OCI-LY1 (cell line): ENCODE measurements around the gene DPP6.

Experiments
- H2AFZ ChIP-seq: fragments of 200-600 bp; sonication (generic), shearing (Covaris generic); 2 replicates; pipeline ENCODE4 v1.6.0; 2014; ENCODE audit warnings: antibody characterized with exemption, mild to moderate bottlenecking, low read length
- H3F3A ChIP-seq: fragments of 200-600 bp; sonication (generic), shearing (Covaris generic); 2 replicates; pipeline ENCODE4 v1.6.0; 2014; ENCODE audit warnings: mild to moderate bottlenecking, antibody characterized with exemption, low read length, moderate library complexity; ENCODE audit not compliant: insufficient read depth
- H3K27ac ChIP-seq: fragments of 200-600 bp; sonication (generic); 2 replicates; pipeline ENCODE4 v1.5.1; 2014; ENCODE audit warnings: low read length, mixed run types, mild to moderate bottlenecking, low read depth; ENCODE audit not compliant: poor library complexity, severe bottlenecking
- H3K27me3 ChIP-seq: fragments of 200-600 bp; sonication (generic); 2 replicates; pipeline ENCODE4 v1.6.0; 2014; ENCODE audit warnings: antibody characterized with exemption, mild to moderate bottlenecking, low read length, moderate library complexity; ENCODE audit not compliant: insufficient read depth
- H3K36me3 ChIP-seq: fragments of 200-600 bp; sonication (generic); 2 replicates; pipeline ENCODE4 v1.6.1; 2014; ENCODE audit warnings: mild to moderate bottlenecking, antibody characterized with exemption, low read length, moderate library complexity, mixed read lengths; ENCODE audit not compliant: insufficient read depth
- H3K4me1 ChIP-seq: fragments of 200-600 bp; sonication (generic); 2 replicates; pipeline ENCODE4 v1.5.1; 2014; ENCODE audit warnings: mild to moderate bottlenecking, low read length, moderate library complexity; ENCODE audit not compliant: insufficient read depth, severe bottlenecking
- H3K4me2 ChIP-seq: fragments of 200-600 bp; sonication (generic), shearing (Covaris generic); 2 replicates; pipeline ENCODE4 v1.6.1; 2014; ENCODE audit warnings: low read length
- H3K4me3 ChIP-seq: fragments of 200-600 bp; sonication (generic); 2 replicates; pipeline ENCODE4 v1.5.1; 2014; ENCODE audit warnings: low read length, low read depth, mild to moderate bottlenecking, mixed read lengths; ENCODE audit not compliant: poor library complexity, severe bottlenecking
- H3K79me2 ChIP-seq: fragments of 200-600 bp; shearing (Covaris generic); 2 replicates; pipeline ENCODE4 v1.6.1; 2016; ENCODE audit warnings: mixed run types, low read length, mixed read lengths; ENCODE audit not compliant: insufficient read depth
- H3K9ac ChIP-seq: fragments of 200-600 bp; sonication (generic), shearing (Covaris generic); 2 replicates; pipeline ENCODE4 v1.6.1; 2014; ENCODE audit warnings: mild to moderate bottlenecking, low read length, mixed read lengths
- H3K9me2 ChIP-seq: fragments of 200-600 bp; sonication (generic), shearing (Covaris generic); 2 replicates; pipeline ENCODE4 v1.6.1; 2014; ENCODE audit warnings: low read depth, mild to moderate bottlenecking, low read length, mixed read lengths
- H3K9me3 ChIP-seq: fragments of 200-600 bp; shearing (Covaris generic); 2 replicates; pipeline ENCODE4 v1.6.1; 2014; ENCODE audit warnings: low read length, mixed read lengths
- H4K20me1 ChIP-seq: fragments of 200-600 bp; sonication (generic), shearing (Covaris generic); 2 replicates; pipeline ENCODE4 v1.6.0; 2016; ENCODE audit warnings: mild to moderate bottlenecking, low read length; ENCODE audit not compliant: insufficient read depth
- EZH2 ChIP-seq: fragments of 200-600 bp; sonication (generic), shearing (Covaris generic); IDR thresholded peaks from 2 replicates; pipeline ENCODE4 v1.8.0; 2017; ENCODE audit warnings: borderline replicate concordance, mixed run types, mild to moderate bottlenecking, antibody characterized with exemption, low read length, moderate library complexity, mixed read lengths
- TF ChIP-seq, protein P1 (sequence below): fragments of 200-600 bp; sonication (generic), shearing (Covaris generic); IDR thresholded peaks from 2 replicates; pipeline ENCODE4 v1.5.1; 2017; ENCODE audit warnings: mild to moderate bottlenecking, antibody characterized with exemption, low read length, moderate library complexity, mixed read lengths

The DPP6 gene

DNA sequence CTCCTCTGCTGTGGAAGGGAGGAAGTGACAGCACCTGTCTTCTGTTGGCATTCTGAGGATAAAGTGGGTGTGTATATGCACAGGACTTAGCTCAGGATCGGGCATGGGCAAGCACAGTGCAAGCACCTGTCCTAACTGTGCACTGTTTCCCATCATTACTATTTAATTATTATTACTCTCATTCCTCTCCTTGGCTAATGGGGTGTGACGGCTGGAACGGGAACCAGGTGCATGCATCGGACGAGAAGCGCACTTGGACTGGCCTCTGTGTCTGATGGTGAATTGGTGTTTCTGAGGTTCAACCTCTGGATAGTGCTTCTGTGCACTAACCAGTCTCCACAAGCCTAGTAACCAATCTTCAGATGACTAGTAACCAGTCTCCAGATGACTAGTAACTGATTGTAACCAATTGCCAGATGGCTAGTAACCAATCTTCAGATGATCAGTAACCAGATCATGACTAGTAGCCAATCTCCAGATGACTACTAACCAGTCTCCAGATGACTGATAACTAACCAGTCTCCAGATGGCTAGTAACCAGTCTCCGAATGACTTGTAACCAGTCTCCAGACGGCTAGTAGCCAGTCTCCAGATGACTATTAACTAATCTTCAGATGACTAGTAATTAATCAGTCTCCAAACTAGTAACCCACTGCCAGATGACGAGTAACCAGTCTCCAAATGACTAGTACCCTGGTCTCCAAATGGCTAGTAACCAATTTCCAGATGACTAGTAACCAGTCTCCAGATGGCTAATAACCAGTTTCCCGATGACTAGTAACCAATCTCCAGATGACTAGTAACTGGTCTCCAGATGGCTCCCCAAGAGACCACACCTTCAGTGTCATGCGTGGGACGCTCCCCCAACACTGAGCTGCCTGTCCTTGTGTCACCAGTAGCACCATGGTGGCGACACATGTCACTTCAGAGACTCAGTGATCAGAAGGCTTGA lies 864.9 kb downstream of the DPP6 start:
- Histone ChIP-seq H3K4me1 (peaks cover 3% of the 10 kb centered on the region), H4K20me1 (no peaks in the 10 kb centered on the region), H3K79me2 (no peaks in the 10 kb centered on the region), H3K9me3 (peaks cover 4% of the 10 kb centered on the region; the same call in 1 of the 2 replicates), H3K9me2 (no peaks in the 10 kb centered on the region), H3K27me3 (peaks cover 16% of the 10 kb centered on the region; the same call in 1 of the 2 replicates), H3F3A (no peaks in the 10 kb centered on the region), H3K27ac (no peak overlapping the region), H2AFZ (no peak overlapping the region), H3K4me2 (no peak overlapping the region), H3K4me3 (no peak overlapping the region), H3K36me3 (no peaks in the 10 kb centered on the region), H3K9ac (no peak overlapping the region)
- TF ChIP-seq, protein P1, sequence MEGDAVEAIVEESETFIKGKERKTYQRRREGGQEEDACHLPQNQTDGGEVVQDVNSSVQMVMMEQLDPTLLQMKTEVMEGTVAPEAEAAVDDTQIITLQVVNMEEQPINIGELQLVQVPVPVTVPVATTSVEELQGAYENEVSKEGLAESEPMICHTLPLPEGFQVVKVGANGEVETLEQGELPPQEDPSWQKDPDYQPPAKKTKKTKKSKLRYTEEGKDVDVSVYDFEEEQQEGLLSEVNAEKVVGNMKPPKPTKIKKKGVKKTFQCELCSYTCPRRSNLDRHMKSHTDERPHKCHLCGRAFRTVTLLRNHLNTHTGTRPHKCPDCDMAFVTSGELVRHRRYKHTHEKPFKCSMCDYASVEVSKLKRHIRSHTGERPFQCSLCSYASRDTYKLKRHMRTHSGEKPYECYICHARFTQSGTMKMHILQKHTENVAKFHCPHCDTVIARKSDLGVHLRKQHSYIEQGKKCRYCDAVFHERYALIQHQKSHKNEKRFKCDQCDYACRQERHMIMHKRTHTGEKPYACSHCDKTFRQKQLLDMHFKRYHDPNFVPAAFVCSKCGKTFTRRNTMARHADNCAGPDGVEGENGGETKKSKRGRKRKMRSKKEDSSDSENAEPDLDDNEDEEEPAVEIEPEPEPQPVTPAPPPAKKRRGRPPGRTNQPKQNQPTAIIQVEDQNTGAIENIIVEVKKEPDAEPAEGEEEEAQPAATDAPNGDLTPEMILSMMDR: no peak
- TF ChIP-seq EZH2: no peak

- H3K4me3 ChIP-seq: no peak overlapping the region
- H3K9ac ChIP-seq: no peak overlapping the region
- H3K9me3 ChIP-seq: peaks cover 6% of the 10 kb centered on the region; the same call in 1 of the 2 replicates
- no peaks in the 10 kb centered on the region for H3F3A ChIP-seq
- H3K9me2 ChIP-seq: no peaks in the 10 kb centered on the region
- H3K27ac ChIP-seq: no peak overlapping the region
- peaks cover 20% of the 10 kb centered on the region; the same call in 1 of the 2 replicates for H3K27me3 ChIP-seq
- no peaks in the 10 kb centered on the region for H4K20me1 ChIP-seq
- H2AFZ ChIP-seq: no peak overlapping the region
- H3K79me2 ChIP-seq: no peaks in the 10 kb centered on the region
- no peak overlapping the region for H3K4me2 ChIP-seq
- TF ChIP-seq EZH2: no peak
- TF ChIP-seq, protein P1: no peak
- H3K4me1 ChIP-seq: peaks cover 3% of the 10 kb centered on the region
- H3K36me3 ChIP-seq: no peaks in the 10 kb centered on the region
Measured at GRCh38 chr7:154917808-154918160, 865.6 kb downstream of the DPP6 start.

DNA sequence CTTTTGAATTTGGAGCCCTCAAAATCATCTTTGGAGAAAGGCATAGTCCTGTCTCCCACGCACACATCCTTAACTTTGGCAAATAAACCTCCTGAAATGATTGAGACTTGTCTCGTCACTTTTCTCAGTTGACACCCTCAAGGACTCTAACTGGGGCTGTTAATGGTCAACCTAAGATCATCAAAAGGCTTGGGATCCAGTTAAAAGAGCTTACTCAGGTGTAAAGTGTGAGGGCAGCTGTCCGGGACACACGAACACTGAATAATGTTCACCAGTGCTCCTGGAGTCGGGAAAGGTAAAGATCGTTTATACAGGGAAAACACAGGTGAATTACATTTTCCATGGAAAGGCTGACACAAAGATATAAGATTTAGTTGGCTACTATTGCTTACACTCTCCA lies 866.1 kb downstream of the DPP6 start:
- Histone ChIP-seq H3F3A (no peaks in the 10 kb centered on the region), H3K9me2 (no peaks in the 10 kb centered on the region), H2AFZ (no peak overlapping the region), H3K4me2 (no peak overlapping the region), H3K4me3 (no peak overlapping the region), H3K27ac (no peak overlapping the region), H3K4me1 (peaks cover 3% of the 10 kb centered on the region), H3K9me3 (peaks cover 6% of the 10 kb centered on the region; the same call in 1 of the 2 replicates), H3K9ac (no peak overlapping the region), H3K79me2 (no peaks in the 10 kb centered on the region), H3K36me3 (no peaks in the 10 kb centered on the region), H3K27me3 (peaks cover 20% of the 10 kb centered on the region; the same call in 1 of the 2 replicates), H4K20me1 (no peaks in the 10 kb centered on the region)
- TF ChIP-seq, protein P1: no peak
- no peak for TF ChIP-seq EZH2
